Measurements from ENCODE around the gene CCL2.

- no peak for TF ChIP-seq CTCF (IDR thresholded peaks at IDR 0.05 in 2 of 3, conservative IDR thresholded peaks at IDR 0.05 in 1 of 3; ENCODE audit: borderline replicate concordance in 1 of 3, insufficient read depth in 1 of 3, low read depth in 2 of 3, low read length in 2 of 3)
- no peak for TF ChIP-seq POLR2AphosphoS5 (IDR thresholded peaks at IDR 0.05; ENCODE audit: low read depth, low read length)
- TF ChIP-seq ZNF274 (IDR thresholded peaks at IDR 0.05; ENCODE audit: low read depth, low read length) = no peak
- no peak for TF ChIP-seq EZH2 (IDR thresholded peaks at IDR 0.05)
Observed at GRCh38 chr17:34219405-34219804, 35.7 kb upstream of the CCL2 start.

Measured in HCT116 (cell line).